Esophagus mucosa (tissue), 1 donor: ENCODE data around the gene VN1R5. TPM values are rescaled to one million over a fixed set of nuclear protein-coding genes. Genes with fewer than 3 reads are reported as not detected.

Experiments used
- ATAC-seq: fragments of 200-7000 bp; cut with Tn5 transposase; one replicate; pipeline ENCODE4 v1.9.1; 2020
- total RNA-seq: library from RNA; stranded (reverse); gene quantifications from one replicate; pipeline ENCODE4 v1.2.4, GENCODE V29; 2023
- donor health status: DM: yes; HTN: yes; CAD: no.

VN1R5 gene
- total RNA-seq, 1 donor from 2014 or later: not detected

DNA sequence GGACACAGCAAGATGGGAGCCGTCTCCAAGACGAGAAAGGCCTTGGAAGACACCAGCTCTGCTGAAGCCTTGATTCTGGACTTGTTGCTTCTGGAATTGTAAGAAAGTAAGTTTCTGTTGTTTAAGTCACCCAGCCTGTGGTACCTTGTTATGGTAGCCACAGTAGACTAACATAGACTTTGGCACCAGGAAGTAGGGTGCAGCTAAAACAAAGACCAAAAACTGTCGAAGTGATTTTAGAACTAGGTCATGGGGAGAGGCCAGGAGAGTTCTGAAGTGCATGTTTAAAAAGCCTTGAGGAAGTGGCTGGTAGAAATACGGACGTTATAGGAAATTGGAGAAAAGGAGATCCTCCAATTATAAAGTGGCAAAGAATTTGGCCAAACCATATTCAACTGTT lies 47.3 kb downstream of the VN1R5 start:
- no peak for ATAC-seq

GRCh38 chr1:247304031-247304430 lies 48.2 kb downstream of the VN1R5 start:
- ATAC-seq: no peak

Other genes with a start within 250 kb of the VN1R5 start
- 1.6 TPM for gene ZNF695, start 248.0 kb upstream of the VN1R5 start, total RNA-seq
- 1.4 TPM for gene ZNF670, start 177.3 kb upstream of the VN1R5 start, total RNA-seq
- 2.6 TPM for gene ZNF669, start 151.7 kb upstream of the VN1R5 start, total RNA-seq
- 7.5 TPM for gene ZNF124, start 84.1 kb upstream of the VN1R5 start, total RNA-seq
- gene ZNF496, start 75.8 kb downstream of the VN1R5 start, total RNA-seq: 6.8 TPM
- 0.36 TPM for gene NLRP3, start 160.1 kb downstream of the VN1R5 start, total RNA-seq
- gene OR2B11, start 202.0 kb downstream of the VN1R5 start, total RNA-seq: not detected